K562 (cell line): Measurements from ENCODE around the gene KEL. TPM values are rescaled to one million over a fixed set of nuclear protein-coding genes. Genes with fewer than 3 reads are reported as not detected.
A peak's percentile ranks its signal among the peaks of the same experiment; 100 is the strongest.

ENCODE experiments used
- ATAC-seq: fragments of 200-7000 bp; cut with Tn5 transposase; 3 replicates; pipeline ENCODE4 v1.9.1; 2020; ENCODE audit warnings: moderate library complexity
- BruUV-seq: library from RNA; stranded (reverse); fragments of 400-500 nt; replicated peaks from 2 replicates; lab custom pipeline; 2021; lab: Mats Ljungman, UMichigan
- CTCF ChIA-PET: fragments of 300-600 bp; formaldehyde crosslinking; extraction: SDS; loops from one replicate; lab custom pipeline; 2021; ENCODE audit warnings: low intra/inter-chr PET ratio; lab: Yijun Ruan, JAX
- POLR2A ChIA-PET: fragments of 300-600, 350-650 bp; sonication (Branson Sonifier 250); formaldehyde crosslinking; extraction: SDS; loops from one replicate; lab custom pipeline; 2021; ENCODE audit warnings: antibody characterized with exemption, inconsistent platforms; lab: Yijun Ruan, JAX
- DNase-seq, 4 experiments: peaks; one replicate each; pipeline versions ENCODE4 v3.0.0 to v3.0.0-alpha.2; 2011 to 2018; ENCODE audit warnings: low spot score in 3 of 4, mixed read lengths in 3 of 4; ENCODE audit errors: extremely low read depth in 1 of 4
- FAIRE-seq: peaks from 2 replicates; lab custom pipeline; 2011; peaks lifted over from hg19 to GRCh38; lab: Jason Lieb, UNC
- H2AFZ ChIP-seq: 2 replicates; pipeline ENCODE4 v1.6.0; 2011; ENCODE audit warnings: low read depth, low read length, control low read depth, inconsistent platforms
- H3K27ac ChIP-seq: fragments of 200-600 bp; 3 replicates; pipeline ENCODE4 v1.8.0; 2011; ENCODE audit warnings: low read depth, mild to moderate bottlenecking, control low read depth, inconsistent platforms, low read length, moderate library complexity, mixed read lengths; ENCODE audit errors: extremely low read depth
- H3K27me3 ChIP-seq, 2 experiments: fragments of 300-600 bp in 1 of 2; 2 replicates in 1 of 2; 3 replicates in 1 of 2; pipeline versions ENCODE4 v1.6.0 to v1.8.0; 2011; ENCODE audit warnings: inconsistent platforms in 2 of 2, low read length in 2 of 2, mild to moderate bottlenecking in 1 of 2, mixed read lengths in 1 of 2, moderate library complexity in 1 of 2; ENCODE audit not compliant: control insufficient read depth in 2 of 2, insufficient read depth in 2 of 2
- H3K36me3 ChIP-seq: fragments of 300-600 bp; 3 replicates; pipeline ENCODE4 v1.8.0; 2011; ENCODE audit warnings: mild to moderate bottlenecking, low read length, inconsistent platforms; ENCODE audit not compliant: control insufficient read depth, insufficient read depth
- H3K4me1 ChIP-seq, 2 experiments: fragments of 200-600 bp in 1 of 2; replicated peaks in 1 of 2; 2 replicates in 1 of 2; 3 replicates in 1 of 2; pipeline versions ENCODE4 v1.5.1 to v1.8.0; 2011; ENCODE audit warnings: inconsistent platforms in 2 of 2, low read length in 2 of 2, mild to moderate bottlenecking in 1 of 2, mixed read lengths in 1 of 2, moderate library complexity in 1 of 2; ENCODE audit not compliant: control insufficient read depth in 2 of 2, insufficient read depth in 2 of 2
- H3K4me2 ChIP-seq: 2 replicates; pipeline ENCODE4 v1.6.1; 2011; ENCODE audit warnings: low read length, control low read depth, inconsistent platforms, mixed read lengths; ENCODE audit not compliant: insufficient read depth
- H3K4me3 ChIP-seq: fragments of 200-600 bp; sonication (generic), shearing (Covaris generic); 2 replicates; pipeline ENCODE4 v1.5.1; 2016; ENCODE audit warnings: control low read depth, inconsistent platforms
- H3K79me2 ChIP-seq: fragments of 200-600 bp; 3 replicates; pipeline ENCODE4 v1.8.0; 2011; ENCODE audit warnings: low read length, inconsistent platforms; ENCODE audit not compliant: control insufficient read depth, insufficient read depth
- H3K9ac ChIP-seq, 2 experiments: 2 replicates each; pipeline versions ENCODE4 v1.6.0 to v1.6.1; 2011; ENCODE audit warnings: low read depth in 2 of 2, low read length in 2 of 2, control low read depth in 1 of 2, inconsistent platforms in 1 of 2, mild to moderate bottlenecking in 1 of 2, mixed read lengths in 1 of 2; ENCODE audit not compliant: insufficient read depth in 1 of 2
- H3K9me1 ChIP-seq: one replicate; pipeline ENCODE4 v1.6.0; 2011; ENCODE audit warnings: inconsistent platforms, mild to moderate bottlenecking, low read length, moderate library complexity; ENCODE audit not compliant: control insufficient read depth, insufficient read depth
- H3K9me3 ChIP-seq: replicated peaks from 2 replicates; pipeline ENCODE4 v1.5.1; 2011; ENCODE audit warnings: low read depth, low read length, inconsistent platforms; ENCODE audit not compliant: control insufficient read depth, insufficient read depth
- H4K20me1 ChIP-seq: replicated peaks from 2 replicates; pipeline ENCODE4 v1.6.1; 2011; ENCODE audit warnings: low read length, inconsistent platforms, mixed read lengths; ENCODE audit not compliant: control insufficient read depth, insufficient read depth
- EP400 ChIP-seq: fragments of 450-650 bp; IDR thresholded peaks from 2 replicates; pipeline ENCODE4 v1.6.1; 2017; ENCODE audit warnings: antibody characterized with exemption, mild to moderate bottlenecking, moderate library complexity
- ETS2 ChIP-seq: IDR thresholded peaks from 2 replicates; pipeline ENCODE4 v1.6.1; 2016; ENCODE audit warnings: borderline replicate concordance, missing genetic modification characterization, mild to moderate bottlenecking, moderate library complexity, missing compliant biosample characterization; ENCODE audit not compliant: poor library complexity, severe bottlenecking
- ETV5 ChIP-seq: sonication (generic); formaldehyde crosslinking; IDR thresholded peaks from 2 replicates; pipeline ENCODE4 v1.4.0; 2020; ENCODE audit warnings: low read depth, mild to moderate bottlenecking, missing genetic modification reagents
- POLR2G ChIP-seq: fragments of 200-400 bp; formaldehyde crosslinking; IDR thresholded peaks from 2 replicates; pipeline ENCODE4 v1.6.1; 2017; ENCODE audit warnings: low read depth, mild to moderate bottlenecking, antibody characterized with exemption, low read length, moderate library complexity
- ZNF431 ChIP-seq: sonication (generic); formaldehyde crosslinking; IDR thresholded peaks from 2 replicates; pipeline ENCODE4 v1.8.0; 2022; ENCODE audit warnings: mild to moderate bottlenecking, missing genetic modification reagents
- ZNF785 ChIP-seq: fragments of 250-450 bp; sonication (Bioruptor Pico); IDR thresholded peaks from 2 replicates; pipeline ENCODE4 v1.4.0; 2020; ENCODE audit warnings: mild to moderate bottlenecking
- WGBS: fragments of 100-300 bp; shearing (Covaris generic); methylation state at CpG from one replicate; pipeline ENCODE4 v1.1.6; 2016; ENCODE audit warnings: low coverage, mixed read lengths; ENCODE audit not compliant: insufficient coverage; ENCODE audit errors: missing lambda C conversion rate; 5-methylcytosine and 5-hydroxymethylcytosine counted together
- in situ Hi-C: fragments of 300-500 bp; cut with MboI; formaldehyde crosslinking; loops from 4 replicates; pipeline ENCODE4 v1.15.0; 2018; ENCODE audit warnings: inconsistent platforms, mixed read lengths
- intact Hi-C: fragments of 100-400 bp; cut with micrococcal nuclease; formaldehyde crosslinking; loops from 2 replicates; pipeline ENCODE4 v1.14.2; 2022
- polyA plus RNA-seq, 8 experiments: library from polyadenylated mRNA; depleted of rRNA in 4 of 8; stranded (reverse) in 5 of 8; unstranded in 3 of 8; fragments of >200 nt; fragmentation: Nextera tagmentation in 2 of 8; fragmentation: Illumina TruSeq in 1 of 8; extraction: Ambion mirVana in 2 of 8; extraction: Trizol in 1 of 8; gene quantifications; 2 replicates each; pipeline versions ENCODE4 v1.2.1 to v1.2.3, GENCODE V29; 2011 to 2014; ENCODE audit warnings: inconsistent platforms in 1 of 8, missing spikeins in 1 of 8
- total RNA-seq, 7 experiments: library from RNA; depleted of rRNA in 6 of 7; stranded (reverse); fragments of >200 nt in 6 of 7; fragmentation: Illumina TruSeq in 2 of 7; extraction: Trizol in 2 of 7; gene quantifications; 2 replicates each; pipeline versions ENCODE4 v1.2.1 to v1.2.3, GENCODE V29; 2011 to 2021; ENCODE audit warnings: low replicate concordance in 1 of 7
- TF ChIP-seq, protein P1 (sequence below): fragments of 450-650 bp; IDR thresholded peaks from 2 replicates; pipeline ENCODE4 v1.6.1; 2016; ENCODE audit warnings: borderline replicate concordance

The KEL gene
- total and polyA plus RNA-seq, 9 of the 15 experiments (the other 6 are each of a cell fraction or from before 2014, with no cell fraction given): 9.0 to 47.4 (median 22.2) TPM

DNA sequence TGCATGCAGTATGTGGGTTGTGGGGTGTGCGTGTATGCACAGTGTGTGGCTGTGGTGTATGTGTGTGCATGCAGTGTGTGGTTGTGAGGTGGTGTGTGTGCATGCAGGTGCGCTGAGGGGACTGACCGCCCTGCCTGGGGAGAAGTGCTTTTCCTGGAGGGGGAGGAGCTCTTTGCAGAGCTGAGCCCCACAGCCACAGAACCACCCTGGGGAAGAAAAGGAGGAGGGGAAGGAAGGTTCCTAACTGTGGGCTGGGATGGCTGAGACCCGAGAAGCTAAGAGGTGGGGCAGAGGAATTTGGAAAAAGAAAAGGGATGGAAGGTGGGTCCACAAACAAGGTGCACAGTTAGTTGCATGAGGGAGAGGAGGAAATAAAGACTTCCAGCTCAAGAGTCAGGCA lies 28.5 kb downstream of the KEL start, which contains the start of gene TRPV5:
TRPV5 (minus strand) TSS at position 123 of the 400 bp plus-strand sequence. CDS start 287 bp downstream, outside the sequence.
- DNase-seq (no peak), ATAC-seq (no peak; the same call in 2 of the 3 replicates), FAIRE-seq (no peak)
- Histone ChIP-seq H3K9ac (no peak within 1 kb of the TSS), H3K4me3 (no peak within 1 kb of the TSS), H3K27ac (no peak within 1 kb of the TSS), H3K9me3 (no peaks in the 10 kb centered on the region), H3K36me3 (no peaks in the 10 kb centered on the region; the same call in 2 of the 3 replicates), H3K79me2 (no peaks in the 10 kb centered on the region), H3K9me1 (no peaks in the 10 kb centered on the region), H4K20me1 (peaks cover 4% of the 10 kb centered on the region; the same call in 1 of the 2 replicates), H3K4me2 (no peak within 1 kb of the TSS), H2AFZ (no peak within 1 kb of the TSS), H3K4me1 (peaks cover 3% of the 10 kb centered on the region in 2 experiments; a peak in 1 of 5 replicates), H3K27me3 (peaks cover 28 to 47% of the 10 kb centered on the region in 2 experiments)
- ChIA-PET CTCF (no interaction called here), POLR2A (interaction anchor here (0.6 to 1.4 kb wide), 4 partner anchors 8 to 19 kb away, joined by 3 to 4 read pairs (median 3); no protein-coding TSS in a partner anchor)
- WGBS: 3% methylated on average over 4 of the region's 4 CpGs
- in situ Hi-C loops: no loop called here
- no peak for TF ChIP-seq EP400
- TF ChIP-seq, protein P1, sequence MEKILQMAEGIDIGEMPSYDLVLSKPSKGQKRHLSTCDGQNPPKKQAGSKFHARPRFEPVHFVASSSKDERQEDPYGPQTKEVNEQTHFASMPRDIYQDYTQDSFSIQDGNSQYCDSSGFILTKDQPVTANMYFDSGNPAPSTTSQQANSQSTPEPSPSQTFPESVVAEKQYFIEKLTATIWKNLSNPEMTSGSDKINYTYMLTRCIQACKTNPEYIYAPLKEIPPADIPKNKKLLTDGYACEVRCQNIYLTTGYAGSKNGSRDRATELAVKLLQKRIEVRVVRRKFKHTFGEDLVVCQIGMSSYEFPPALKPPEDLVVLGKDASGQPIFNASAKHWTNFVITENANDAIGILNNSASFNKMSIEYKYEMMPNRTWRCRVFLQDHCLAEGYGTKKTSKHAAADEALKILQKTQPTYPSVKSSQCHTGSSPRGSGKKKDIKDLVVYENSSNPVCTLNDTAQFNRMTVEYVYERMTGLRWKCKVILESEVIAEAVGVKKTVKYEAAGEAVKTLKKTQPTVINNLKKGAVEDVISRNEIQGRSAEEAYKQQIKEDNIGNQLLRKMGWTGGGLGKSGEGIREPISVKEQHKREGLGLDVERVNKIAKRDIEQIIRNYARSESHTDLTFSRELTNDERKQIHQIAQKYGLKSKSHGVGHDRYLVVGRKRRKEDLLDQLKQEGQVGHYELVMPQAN: no peak
- no peak for TF ChIP-seq ETV5 (CRISPR knock-in tag)
- TF ChIP-seq POLR2G: 0 out of 2 replicates have a peak, but pooled peaks have one; percentile 20
- TF ChIP-seq ETS2 (tag): no peak
- TF ChIP-seq ZNF431: no peak
- TF ChIP-seq ZNF785 (CRISPR knock-in tag): no peak
- intact Hi-C loops: no loop called here
- no TSS peak for BruUV-seq
